H9 (cell line): ENCODE data around the gene CDKAL1. TPM values are rescaled to one million over a fixed set of nuclear protein-coding genes. Genes with fewer than 3 reads are reported as not detected.

Experiments used
- DNase-seq: peaks from one replicate; pipeline ENCODE4 v3.0.0-alpha.2; 2017
- H2AFZ ChIP-seq: one replicate; pipeline ENCODE4 v1.6.1; 2013; ENCODE audit warnings: mild to moderate bottlenecking, low read length, control low read depth, moderate library complexity
- H2AK5ac ChIP-seq: 2 replicates; pipeline ENCODE4 v1.6.1; 2013; ENCODE audit warnings: low read length, control low read depth, mixed read lengths; ENCODE audit not compliant: insufficient read length
- H2BK120ac ChIP-seq: one replicate; pipeline ENCODE4 v1.6.1; 2013; ENCODE audit warnings: low read depth, mild to moderate bottlenecking, low read length, control low read depth, inconsistent platforms; ENCODE audit not compliant: poor library complexity, severe bottlenecking
- H2BK12ac ChIP-seq: 2 replicates; pipeline ENCODE4 v1.6.1; 2013; ENCODE audit warnings: low read length, control low read depth, mixed read lengths, low read depth; ENCODE audit not compliant: insufficient read length
- H2BK15ac ChIP-seq: 2 replicates; pipeline ENCODE4 v1.6.1; 2013; ENCODE audit warnings: low read depth, low read length, control low read depth
- H2BK20ac ChIP-seq: one replicate; pipeline ENCODE4 v1.6.1; 2013; ENCODE audit warnings: low read depth, mild to moderate bottlenecking, low read length, control low read depth, inconsistent platforms; ENCODE audit not compliant: poor library complexity, severe bottlenecking
- H2BK5ac ChIP-seq: 2 replicates; pipeline ENCODE4 v1.6.1; 2013; ENCODE audit warnings: low read length, control low read depth, mixed read lengths; ENCODE audit not compliant: insufficient read length
- H3K14ac ChIP-seq: 2 replicates; pipeline ENCODE4 v1.6.1; 2013; ENCODE audit warnings: low read length, control low read depth; ENCODE audit not compliant: insufficient read depth
- H3K18ac ChIP-seq: 2 replicates; pipeline ENCODE4 v1.6.1; 2013; ENCODE audit warnings: low read depth, mild to moderate bottlenecking, mixed read lengths, low read length, control low read depth; ENCODE audit not compliant: insufficient read length
- H3K23ac ChIP-seq: 2 replicates; pipeline ENCODE4 v1.6.1; 2013; ENCODE audit warnings: low read length, control low read depth, mixed read lengths, low read depth; ENCODE audit not compliant: insufficient read length
- H3K23me2 ChIP-seq: 2 replicates; pipeline ENCODE4 v1.6.1; 2013; ENCODE audit warnings: low read depth, mild to moderate bottlenecking, mixed read lengths, low read length, control low read depth; ENCODE audit not compliant: insufficient read length, poor library complexity, severe bottlenecking
- H3K27ac ChIP-seq: 2 replicates; pipeline ENCODE4 v1.5.1; 2013; ENCODE audit warnings: low read length, control low read depth, mixed read lengths, low read depth; ENCODE audit not compliant: insufficient read length
- H3K27me3 ChIP-seq: 2 replicates; pipeline ENCODE4 v1.6.1; 2013; ENCODE audit warnings: low read length, control low read depth, inconsistent platforms; ENCODE audit not compliant: insufficient read depth
- H3K4ac ChIP-seq: 2 replicates; pipeline ENCODE4 v1.6.1; 2013; ENCODE audit warnings: low read depth, mild to moderate bottlenecking, control low read depth, inconsistent platforms, low read length, moderate library complexity
- H3K4me1 ChIP-seq: 2 replicates; pipeline ENCODE4 v1.6.1; 2013; ENCODE audit warnings: low read length, control low read depth, inconsistent platforms; ENCODE audit not compliant: insufficient read depth
- H3K4me2 ChIP-seq: 2 replicates; pipeline ENCODE4 v1.6.1; 2013; ENCODE audit warnings: low read length, control low read depth, mixed read lengths; ENCODE audit not compliant: insufficient read length, insufficient read depth
- H3K56ac ChIP-seq: 2 replicates; pipeline ENCODE4 v1.6.1; 2013; ENCODE audit warnings: low read depth, mild to moderate bottlenecking, mixed read lengths, low read length, control low read depth; ENCODE audit not compliant: insufficient read length
- H3K79me1 ChIP-seq: 2 replicates; pipeline ENCODE4 v1.6.1; 2013; ENCODE audit warnings: low read depth, mild to moderate bottlenecking, moderate library complexity, low read length, control low read depth, inconsistent platforms; ENCODE audit not compliant: insufficient read depth, poor library complexity, severe bottlenecking
- H3K79me2 ChIP-seq: 2 replicates; pipeline ENCODE4 v1.6.1; 2013; ENCODE audit warnings: low read length, control low read depth, inconsistent platforms; ENCODE audit not compliant: insufficient read depth
- H3K9ac ChIP-seq: 2 replicates; pipeline ENCODE4 v1.6.1; 2013; ENCODE audit warnings: low read length, control low read depth, mixed read lengths; ENCODE audit not compliant: insufficient read length; ENCODE audit errors: extremely low read depth
- H3K9me3 ChIP-seq: one replicate; pipeline ENCODE4 v1.6.1; 2013; ENCODE audit warnings: low read depth, low read length, inconsistent platforms; ENCODE audit not compliant: control insufficient read depth
- H3T11ph ChIP-seq: one replicate; pipeline ENCODE4 v1.6.1; 2013; ENCODE audit warnings: mild to moderate bottlenecking, low read length, control low read depth, inconsistent platforms
- H4K20me1 ChIP-seq: one replicate; pipeline ENCODE4 v1.6.1; 2013; ENCODE audit not compliant: control insufficient read depth, insufficient read length, insufficient read depth
- H4K5ac ChIP-seq: 2 replicates; pipeline ENCODE4 v1.6.1; 2013; ENCODE audit warnings: low read depth, mild to moderate bottlenecking, mixed read lengths, low read length, control low read depth; ENCODE audit not compliant: insufficient read length
- H4K8ac ChIP-seq: replicated peaks from 2 replicates; pipeline ENCODE4 v1.6.1; 2013; ENCODE audit warnings: low read length, control low read depth, mixed read lengths, low read depth; ENCODE audit not compliant: insufficient read length
- H4K91ac ChIP-seq: 2 replicates; pipeline ENCODE4 v1.6.1; 2013; ENCODE audit warnings: low read depth, mild to moderate bottlenecking, moderate library complexity, mixed read lengths, low read length, control low read depth; ENCODE audit not compliant: insufficient read length
- H3K27ac Mint-ChIP-seq, 3 experiments: 2 replicates in 2 of 3; 3 replicates in 1 of 3; pipeline ENCODE4 v1.8.0; 2020 to 2021; ENCODE audit warnings: mixed read lengths in 3 of 3, mild to moderate bottlenecking in 1 of 3, moderate library complexity in 1 of 3
- H3K27me3 Mint-ChIP-seq: 2 replicates; pipeline ENCODE4 v1.8.0; 2021; ENCODE audit warnings: low read depth, mild to moderate bottlenecking, moderate library complexity, mixed read lengths
- H3K36me3 Mint-ChIP-seq, 3 experiments: 2 replicates in 2 of 3; 3 replicates in 1 of 3; pipeline ENCODE4 v1.8.0; 2020 to 2021; ENCODE audit warnings: low read depth in 3 of 3, mixed read lengths in 3 of 3; ENCODE audit not compliant: insufficient read depth in 1 of 3
- H3K4me1 Mint-ChIP-seq, 2 experiments: 2 replicates each; pipeline ENCODE4 v1.8.0; 2020; ENCODE audit warnings: mixed read lengths in 2 of 2
- H3K4me3 Mint-ChIP-seq, 2 experiments: 2 replicates in 1 of 2; 3 replicates in 1 of 2; pipeline ENCODE4 v1.8.0; 2020 to 2021; ENCODE audit warnings: mild to moderate bottlenecking in 2 of 2, mixed read lengths in 2 of 2, moderate library complexity in 1 of 2
- H3K9me3 Mint-ChIP-seq, 2 experiments: 2 replicates in 1 of 2; 3 replicates in 1 of 2; pipeline ENCODE4 v1.8.0; 2020; ENCODE audit warnings: mild to moderate bottlenecking in 2 of 2, mixed read lengths in 2 of 2, moderate library complexity in 1 of 2
- CTCF ChIP-seq: fragments of 200-600 bp; sonication (generic); conservative IDR thresholded peaks from 3 replicates; pipeline ENCODE4 v1.8.0; 2021; ENCODE audit warnings: antibody characterized with exemption, mild to moderate bottlenecking
- WGBS: extraction: QIAGEN DNeasy Blood & Tissue Kit; methylation state at CpG from one replicate; pipeline ENCODE4 v1.1.7; 2013; ENCODE audit warnings: missing lambda C conversion rate, low lambda C conversion rate, mixed read lengths; ENCODE audit not compliant: insufficient read length; ENCODE audit errors: extremely low coverage; 5-methylcytosine and 5-hydroxymethylcytosine counted together
- total RNA-seq: library from RNA; stranded (reverse); gene quantifications from 2 replicates; pipeline ENCODE4 v1.2.1, GENCODE V29; 2021

CDKAL1 gene
- total RNA-seq, 1 experiment from 2014 or later, result 23.0 TPM

- no peaks in the 10 kb centered on the region for H4K20me1 ChIP-seq
- H3K56ac ChIP-seq, result no peak overlapping the region
- no peak overlapping the region for H3K4me3 Mint-ChIP-seq
Observed at GRCh38 chr6:21214738-21215448, 680.6 kb downstream of the CDKAL1 start.

More at GRCh38 chr6:21214738-21215448, 680.6 kb downstream of the CDKAL1 start:
- H3K4ac ChIP-seq, result no peak overlapping the region
- H3K79me2 ChIP-seq, result no peaks in the 10 kb centered on the region
- no peak overlapping the region for H2BK120ac ChIP-seq
- H3K4me1 Mint-ChIP-seq, result peaks cover 2 to 4% of the 10 kb centered on the region in 2 experiments
- no CpG with 5 or more reads among the region's 5 CpGs for WGBS
- no peak overlapping the region for H3K27ac ChIP-seq
- H3K9ac ChIP-seq, result no peak overlapping the region
- H2BK15ac ChIP-seq, result no peak overlapping the region
- no peak overlapping the region for H2BK5ac ChIP-seq
- H2AFZ ChIP-seq, result no peak overlapping the region
- H3K23me2 ChIP-seq, result no peaks in the 10 kb centered on the region
- H3K14ac ChIP-seq, result no peak overlapping the region
- no peak overlapping the region for H2AK5ac ChIP-seq
- H4K8ac ChIP-seq, result no peak overlapping the region
- no peak overlapping the region for H4K5ac ChIP-seq
- TF ChIP-seq CTCF, result no peak
- H3T11ph ChIP-seq, result no peak overlapping the region
- H3K4me1 ChIP-seq, result no peaks in the 10 kb centered on the region; the same call in 1 of the 2 replicates
- H3K27ac Mint-ChIP-seq, result no peak overlapping the region
- H3K9me3 ChIP-seq, result no peaks in the 10 kb centered on the region
- H3K27me3 ChIP-seq, result no peaks in the 10 kb centered on the region
- no peaks in the 10 kb centered on the region for H3K79me1 ChIP-seq
- no peak overlapping the region for H2BK12ac ChIP-seq
- no peaks in the 10 kb centered on the region for H3K27me3 Mint-ChIP-seq
- no peak overlapping the region for H2BK20ac ChIP-seq
- no peak overlapping the region for H3K23ac ChIP-seq
- DNase-seq, result no peak
- H3K36me3 Mint-ChIP-seq, result peaks cover 5 to 9% (median 6%) of the 10 kb centered on the region in 3 experiments; a peak in 4 of 7 replicates
- H3K18ac ChIP-seq, result no peak overlapping the region
- no peak overlapping the region for H4K91ac ChIP-seq
- no peak overlapping the region for H3K4me2 ChIP-seq
- peaks cover 3 to 9% of the 10 kb centered on the region in 2 experiments; a peak in 3 of 5 replicates for H3K9me3 Mint-ChIP-seq
